GM21447 (cell line): Measurements from ENCODE around the gene RETREG3.
A peak's percentile ranks its signal among the peaks of the same experiment; 100 is the strongest.
"Not testable (repeated sequence)": the region's sequence is repeated elsewhere in the genome, so short reads cannot be mapped to it uniquely, and the experiment has no call there.

Experiments used
- ATAC-seq: cut with Tn5 transposase; IDR thresholded peaks from one replicate; pipeline ENCODE4 v1.9.1; 2021; ENCODE audit not compliant: unreplicated experiment

Gene RETREG3

DNA sequence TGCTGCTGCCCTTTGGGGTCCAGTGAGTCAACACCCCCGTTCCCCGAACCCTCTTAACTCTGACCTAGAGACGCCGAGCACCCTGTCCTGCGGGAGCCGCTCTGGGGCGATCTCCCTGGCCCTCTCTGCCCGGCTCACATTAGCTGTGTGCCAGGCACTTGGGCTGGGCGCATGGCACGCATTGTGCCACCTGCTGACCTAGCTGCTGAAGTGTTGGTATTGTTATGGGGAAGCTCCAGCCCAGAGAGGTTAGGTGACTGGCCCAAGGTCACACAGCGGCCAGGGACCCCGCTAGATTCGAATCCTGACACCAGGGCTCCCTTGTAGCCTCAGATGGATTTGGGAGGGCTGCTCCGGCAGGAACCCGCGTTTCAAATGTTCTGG lies 55.3 kb downstream of the RETREG3 start:
- ATAC-seq: no peak

DNA sequence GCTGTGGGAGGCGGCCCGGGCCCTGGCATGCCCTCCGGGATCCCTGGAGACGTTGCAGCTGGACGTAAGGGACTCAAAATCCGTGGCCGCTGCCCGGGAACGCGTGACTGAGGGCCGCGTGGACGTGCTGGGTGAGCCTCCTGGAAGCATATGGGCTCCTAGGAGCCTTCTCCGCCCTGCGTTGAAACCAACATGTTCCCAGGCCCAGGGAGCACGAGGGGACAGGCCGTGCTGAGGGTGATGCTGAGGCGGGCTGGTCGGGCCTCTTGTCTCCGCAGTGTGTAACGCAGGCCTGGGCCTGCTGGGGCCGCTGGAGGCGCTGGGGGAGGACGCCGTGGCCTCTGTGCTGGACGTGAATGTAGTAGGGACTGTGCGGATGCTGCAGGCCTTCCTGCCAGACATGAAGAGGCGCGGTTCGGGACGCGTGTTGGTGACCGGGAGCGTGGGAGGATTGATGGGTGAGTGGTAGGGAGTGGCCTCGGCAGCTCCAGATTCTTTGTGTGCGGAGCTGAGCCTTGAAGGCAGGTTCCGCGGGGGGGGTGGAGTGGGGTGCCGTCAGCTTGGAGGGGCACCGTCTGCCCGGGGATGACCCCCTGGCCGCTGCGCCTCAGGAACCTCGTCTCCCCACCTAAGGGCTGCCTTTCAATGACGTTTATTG lies 55.9 kb downstream of the RETREG3 start:
- ATAC-seq: no peak

GRCh38 chr17:42552736-42553135 lies 56.4 kb downstream of the RETREG3 start, which contains the start of gene HSD17B1:
HSD17B1 (plus strand) TSS chr17:42552923; CDS start chr17:42552934, 11 bp downstream.
- not testable (repeated sequence) for ATAC-seq

DNA sequence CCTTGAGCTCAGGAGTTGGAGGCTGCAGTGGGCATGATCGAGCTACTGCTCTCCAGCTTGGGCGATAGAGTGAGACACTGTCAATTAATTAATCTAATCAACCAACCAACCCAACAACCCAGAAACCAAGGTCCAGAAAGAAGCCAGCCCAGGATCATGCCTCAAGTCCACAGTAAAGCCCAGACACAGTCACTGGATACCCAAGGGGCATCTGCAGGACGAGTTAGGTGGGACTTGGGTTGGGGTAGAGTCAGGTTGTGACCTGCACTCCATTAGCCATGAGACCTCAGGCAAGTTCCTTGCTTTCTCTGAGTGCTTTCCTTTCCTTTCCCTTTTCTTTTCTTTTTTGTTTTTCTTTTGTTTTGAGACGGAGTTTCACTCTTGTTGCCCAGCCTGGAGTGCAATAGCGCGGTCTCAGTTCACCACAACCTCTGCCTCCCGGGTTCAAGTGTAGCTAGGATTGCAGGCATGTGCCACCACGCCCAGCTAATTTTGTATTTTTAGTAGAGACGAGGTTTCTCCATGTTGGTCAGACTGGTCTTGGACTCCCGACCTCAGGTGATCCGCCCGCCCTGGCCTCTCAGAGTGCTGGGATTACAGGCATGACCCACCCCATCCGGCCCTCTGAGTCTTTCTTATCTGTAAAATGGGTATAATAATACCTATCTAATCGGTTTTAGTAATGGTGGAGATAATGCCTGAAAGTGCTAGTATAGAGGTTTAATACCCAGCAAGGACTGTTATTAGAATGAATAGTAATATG lies 60.0 kb downstream of the RETREG3 start:
- no peak for ATAC-seq

GRCh38 chr17:42548070-42548837 lies 60.9 kb downstream of the RETREG3 start:
- peak; percentile 54 for ATAC-seq

DNA sequence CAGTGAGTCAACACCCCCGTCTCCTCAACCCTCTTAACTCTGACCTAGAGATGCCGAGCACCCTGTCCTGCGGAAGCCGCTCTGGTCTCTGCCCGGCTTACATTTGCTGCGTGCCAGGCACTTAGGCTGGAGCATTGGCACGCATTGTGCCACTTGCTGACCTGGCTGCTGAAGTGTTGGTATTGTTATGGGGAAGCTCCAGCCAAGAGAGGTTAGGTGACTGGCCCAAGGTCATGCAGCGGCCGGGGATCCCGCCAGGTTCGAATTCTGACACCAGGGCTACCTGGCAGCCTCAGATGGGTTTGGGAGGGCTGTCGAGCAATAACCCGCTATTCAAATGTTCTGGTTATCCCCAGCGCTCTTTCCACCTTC lies 61.5 kb downstream of the RETREG3 start:
- ATAC-seq: no peak

- ATAC-seq: no peak
Observed at GRCh38 chr17:42547001-42547461, 62.1 kb downstream of the RETREG3 start.

GRCh38 chr17:42545755-42546505 lies 63.2 kb downstream of the RETREG3 start:
- not testable (repeated sequence) for ATAC-seq

DNA sequence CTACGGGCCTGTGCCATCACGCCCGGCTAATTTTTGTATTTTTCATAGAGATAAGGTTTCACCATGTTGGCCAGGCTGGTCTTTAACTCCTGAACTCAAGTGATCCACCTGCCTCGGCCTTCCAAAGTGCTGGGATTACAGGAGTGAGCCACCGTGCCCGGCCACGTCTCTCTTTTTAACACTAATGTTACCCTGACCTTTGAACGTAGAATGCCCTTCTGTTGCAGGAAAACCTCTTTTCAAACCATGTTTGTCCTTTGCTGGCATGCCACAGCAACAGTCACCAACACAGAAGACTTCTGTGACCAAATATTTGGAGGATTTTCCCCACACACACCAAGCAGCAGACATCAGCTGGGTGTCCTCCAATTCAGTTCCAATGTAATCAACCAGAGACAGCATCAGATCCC lies 64.3 kb downstream of the RETREG3 start:
- ATAC-seq: no peak

GRCh38 chr17:42543190-42544079 lies 65.7 kb downstream of the RETREG3 start:
- ATAC-seq: no peak

DNA sequence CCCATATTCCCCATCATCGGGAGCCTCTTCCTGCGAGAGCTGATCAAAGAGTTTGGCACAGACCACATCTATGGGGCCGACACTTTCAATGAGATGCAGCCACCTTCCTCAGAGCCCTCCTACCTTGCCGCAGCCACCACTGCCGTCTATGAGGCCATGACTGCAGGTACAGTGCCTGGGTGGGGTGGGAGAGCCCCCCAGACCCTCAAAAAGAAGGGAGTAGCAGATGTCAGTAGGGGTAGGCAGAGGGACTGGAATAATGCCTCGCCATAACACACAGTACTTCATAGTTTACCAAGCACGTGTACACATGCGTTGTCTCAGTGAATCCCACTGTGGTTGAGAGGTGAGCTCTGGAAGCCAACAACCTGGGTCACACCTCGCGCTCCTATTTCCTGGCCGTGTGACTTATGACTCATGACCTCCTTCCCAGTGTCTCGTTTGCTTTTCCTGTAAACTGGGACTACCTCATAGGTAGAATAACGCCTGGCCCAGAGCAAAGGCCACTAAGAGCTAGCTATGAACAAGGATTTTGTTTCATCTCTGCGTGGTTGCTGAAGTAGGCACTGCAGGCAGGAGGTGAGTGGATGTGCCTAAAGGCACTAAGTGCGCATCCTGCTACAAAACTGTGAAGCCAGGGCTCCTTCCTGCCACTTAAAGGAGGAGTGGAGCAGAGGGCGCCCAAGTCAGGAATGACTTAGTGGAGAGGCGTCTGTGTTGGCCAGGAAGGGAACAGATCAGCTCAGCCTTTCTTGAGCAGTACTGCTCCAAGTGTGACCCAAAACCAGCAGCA lies 67.9 kb downstream of the RETREG3 start:
- ATAC-seq: no peak

DNA sequence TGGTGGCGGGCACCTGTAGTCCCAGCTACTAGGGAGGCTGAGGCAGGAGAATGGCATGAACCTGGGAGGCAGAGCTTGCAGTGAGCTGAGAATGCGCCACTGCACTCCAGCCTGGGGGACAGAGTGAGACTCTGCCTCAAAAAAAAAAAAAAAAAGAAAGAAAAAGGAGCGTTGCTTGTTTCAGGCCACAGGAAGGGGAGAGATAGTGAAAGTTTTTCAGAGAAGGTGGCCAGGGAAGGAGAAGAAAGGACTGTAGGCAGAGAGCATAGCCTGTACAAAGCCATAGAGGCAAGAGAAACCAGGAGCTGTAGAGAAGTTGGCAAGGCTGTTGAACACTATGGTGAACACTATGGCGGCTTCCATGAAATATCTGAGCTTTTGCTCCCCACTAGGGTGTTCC lies 68.6 kb downstream of the RETREG3 start:
- not testable (repeated sequence) for ATAC-seq

- ATAC-seq: no peak
Observed at GRCh38 chr17:42538482-42538881, 70.7 kb downstream of the RETREG3 start.

- ATAC-seq: no peak
Observed at GRCh38 chr17:42537826-42538451, 71.2 kb downstream of the RETREG3 start.

GRCh38 chr17:42537156-42537805 lies 71.9 kb downstream of the RETREG3 start:
- no peak for ATAC-seq

DNA sequence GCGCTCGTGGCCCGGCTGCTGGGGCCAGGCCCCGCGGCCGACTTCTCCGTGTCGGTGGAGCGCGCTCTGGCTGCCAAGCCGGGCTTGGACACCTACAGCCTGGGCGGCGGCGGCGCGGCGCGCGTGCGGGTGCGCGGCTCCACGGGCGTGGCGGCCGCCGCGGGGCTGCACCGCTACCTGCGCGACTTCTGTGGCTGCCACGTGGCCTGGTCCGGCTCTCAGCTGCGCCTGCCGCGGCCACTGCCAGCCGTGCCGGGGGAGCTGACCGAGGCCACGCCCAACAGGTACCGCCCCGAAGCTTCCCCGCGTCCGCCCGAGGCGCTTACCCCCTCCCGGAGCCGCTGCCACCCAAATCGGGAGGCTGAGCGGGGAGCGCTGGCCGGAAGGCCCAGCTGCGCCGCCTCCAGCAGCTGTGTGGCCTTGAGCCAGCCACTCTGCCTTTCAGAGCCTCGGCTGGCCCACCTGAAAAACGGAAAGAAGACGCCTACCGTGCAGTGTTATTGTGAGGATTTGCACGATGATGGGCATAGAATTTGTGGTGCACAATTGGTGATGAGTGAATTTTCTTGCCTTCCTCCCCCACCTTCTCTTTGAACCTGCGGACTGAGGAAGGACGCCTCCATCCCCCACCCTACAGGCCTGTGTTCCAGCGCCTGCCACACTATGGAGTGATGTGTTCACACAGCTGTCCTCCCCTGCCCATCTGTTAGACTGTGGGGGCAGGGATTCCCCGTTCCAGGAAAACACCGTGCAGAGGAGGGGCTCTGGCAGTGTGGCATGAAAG lies 72.6 kb downstream of the RETREG3 start:
- peak; percentile 60 for ATAC-seq

GRCh38 chr17:42536048-42536371 lies 73.2 kb downstream of the RETREG3 start, which contains the start of gene NAGLU:
NAGLU (plus strand) TSS chr17:42536241; CDS start chr17:42536273, 32 bp downstream.
- ATAC-seq: peak; percentile 78
